Gastroesophageal sphincter (tissue), 3 donors: Measurements from ENCODE around the gene NEMP2.

Source experiments
- CTCF ChIP-seq, 4 experiments: fragments of 200-600 bp in 2 of 4; fragments of 450-650 bp in 2 of 4; sonication (generic) in 1 of 4; IDR thresholded peaks; one replicate each; pipeline ENCODE4 v1.5.1; 2017 to 2019; ENCODE audit warnings: antibody characterized with exemption in 4 of 4, mild to moderate bottlenecking in 2 of 4, moderate library complexity in 2 of 4
- EP300 ChIP-seq: sonication (generic); formaldehyde crosslinking; IDR thresholded peaks from one replicate; pipeline ENCODE4 v1.6.1; 2017; ENCODE audit warnings: antibody characterized with exemption, mild to moderate bottlenecking
- POLR2A ChIP-seq, 2 donors: fragments of 450-650 bp; IDR thresholded peaks; one replicate each; pipeline ENCODE4 v1.6.1; 2017; ENCODE audit warnings: antibody characterized with exemption in 2 of 2, mild to moderate bottlenecking in 2 of 2, moderate library complexity in 1 of 2
- POLR2AphosphoS5 ChIP-seq: sonication (generic); formaldehyde crosslinking; IDR thresholded peaks from one replicate; pipeline ENCODE4 v1.6.1; 2017; ENCODE audit warnings: antibody characterized with exemption

GRCh38 chr2:190533175-190533967, 1.2 kb downstream of the NEMP2 start:
- no peak for TF ChIP-seq POLR2A (IDR thresholded peaks at IDR 0.05)
- TF ChIP-seq POLR2AphosphoS5: no peak
- TF ChIP-seq CTCF (IDR thresholded peaks at IDR 0.05): no peak
- TF ChIP-seq EP300: no peak
